ENCODE data around the gene NKIRAS1. TPM values are rescaled to one million over a fixed set of nuclear protein-coding genes. Genes with fewer than 3 reads are reported as not detected.
"Not testable (repeated sequence)": the region's sequence is repeated elsewhere in the genome, so short reads cannot be mapped to it uniquely, and the experiment has no call there.

The NKIRAS1 gene
- total and polyA plus RNA-seq, 7 experiments from 2014 or later = 2.2 to 6.4 (median 3.6) TPM

- Mint-ChIP-seq H3K36me3 (peaks cover 0 to 8% (median 5%) of the 10 kb centered on the region in 5 donors), H3K4me3 (no peak overlapping the region), H3K9me3 (no peaks in the 10 kb centered on the region), H3K4me1 (peaks cover 3 to 48% (median 38%) of the 10 kb centered on the region in 7 donors), H3K27me3 (no peaks in the 10 kb centered on the region), H3K27ac (peak overlapping the region in 1 of 9 donors; percentile 55)
- CTCF ChIA-PET = interaction anchor here (0.7 kb wide), 1 partner anchor 309 kb away, joined by 6 read pairs; no protein-coding TSS in a partner anchor
- Histone ChIP-seq H3K4me3 (ENCODE audit: low read length) (no peak overlapping the region), H3K27ac (ENCODE audit: low read depth, low read length) (no peak overlapping the region), H3K36me3 (ENCODE audit: control insufficient read depth in 2 of 3, insufficient read depth in 3 of 3, low read length in 3 of 3) (no peaks in the 10 kb centered on the region), H3K27me3 (ENCODE audit: control insufficient read depth in 2 of 2, insufficient read depth in 2 of 2, low read length in 2 of 2) (no peaks in the 10 kb centered on the region), H3K4me1 (ENCODE audit: control insufficient read depth in 2 of 2, insufficient read depth in 2 of 2, low read length in 2 of 2) (no peaks in the 10 kb centered on the region), H3K9me3 (ENCODE audit: control insufficient read depth in 2 of 3, low read length in 3 of 3) (no peaks in the 10 kb centered on the region)
- ATAC-seq (no peak), DNase-seq (no peak)
- POLR2A ChIA-PET = no interaction called here
- intact Hi-C loops (cut with micrococcal nuclease) = loop anchor here in 1 of 2 donors (10.0 kb wide), 1 partner anchor 262 kb away; no protein-coding TSS in a partner anchor
These were observed 34.3 kb downstream of the NKIRAS1 start for GRCh38 chr3:23882487-23882918.

DNA sequence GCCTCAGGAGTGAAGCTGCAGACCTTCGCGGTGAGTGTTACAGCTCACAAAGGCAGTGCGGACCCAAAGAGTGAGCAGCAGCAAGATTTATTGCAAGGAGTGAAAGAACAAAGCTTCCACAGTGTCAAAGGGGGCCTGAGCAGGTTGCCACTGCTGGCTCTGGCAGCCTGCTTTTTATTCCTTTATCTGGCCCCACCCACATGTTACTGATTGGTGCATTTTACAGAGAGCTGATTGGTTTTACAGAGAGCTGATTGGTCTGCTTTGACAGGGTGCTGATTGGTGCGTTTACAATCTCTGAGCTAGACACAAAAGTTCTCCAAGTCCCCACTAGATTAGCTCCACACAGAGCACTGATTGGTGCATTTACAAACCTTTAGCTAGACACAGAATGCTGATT is 34.8 kb downstream of the NKIRAS1 start:
- peak in 1 of 9 donors; percentile 11 for DNase-seq
- CTCF ChIA-PET = interaction anchor here (0.7 kb wide), 1 partner anchor 310 kb away, joined by 6 read pairs; no protein-coding TSS in a partner anchor
- peak overlapping the region in 2 of 10 donors; percentile 16 to 27 for H3K4me3 Mint-ChIP-seq

DNA sequence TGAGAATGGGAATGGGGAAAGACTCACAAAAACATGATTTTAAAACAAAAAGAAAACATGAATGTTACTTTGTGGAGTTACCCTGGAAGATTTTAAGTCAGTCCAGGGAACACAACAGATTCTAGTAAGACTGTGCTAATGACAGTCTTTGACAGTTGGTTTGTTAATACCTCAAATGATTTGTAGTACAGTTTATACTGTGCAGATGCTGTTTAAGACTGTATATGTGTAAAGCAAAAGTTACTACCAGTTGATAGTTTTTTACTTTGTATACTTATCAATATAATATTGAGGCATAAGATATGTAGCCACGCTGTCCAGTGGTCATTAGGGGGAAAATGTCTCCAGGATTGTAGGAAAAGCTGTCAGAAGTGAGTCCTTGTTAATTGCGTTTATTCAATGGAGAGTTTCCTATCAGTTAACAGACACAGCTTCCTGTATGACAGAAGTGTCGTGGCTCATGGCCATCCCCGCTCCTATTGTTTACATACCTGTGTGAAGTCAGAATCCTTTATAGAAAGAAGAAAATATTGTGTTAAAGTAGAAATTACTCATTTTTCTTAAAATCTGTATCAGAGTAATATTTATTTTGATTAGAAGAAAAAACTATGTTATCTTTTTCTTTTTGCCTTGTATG is 36.0 kb downstream of the NKIRAS1 start:
- Histone ChIP-seq H3K9me3 (ENCODE audit: control insufficient read depth in 2 of 3, low read length in 3 of 3) (no peaks in the 10 kb centered on the region), H3K27ac (ENCODE audit: low read depth, low read length) (no peak overlapping the region), H3K4me3 (ENCODE audit: low read length) (no peak overlapping the region), H3K4me1 (ENCODE audit: control insufficient read depth in 2 of 2, insufficient read depth in 2 of 2, low read length in 2 of 2) (no peaks in the 10 kb centered on the region), H3K27me3 (ENCODE audit: control insufficient read depth in 2 of 2, insufficient read depth in 2 of 2, low read length in 2 of 2) (no peaks in the 10 kb centered on the region), H3K36me3 (ENCODE audit: control insufficient read depth in 2 of 3, insufficient read depth in 3 of 3, low read length in 3 of 3) (no peaks in the 10 kb centered on the region)
- peaks cover 3 to 59% (median 45%) of the 10 kb centered on the region in 7 donors for H3K4me1 Mint-ChIP-seq
- intact Hi-C loops (cut with micrococcal nuclease) = loop anchor here in 1 of 2 donors (10.0 kb wide), 1 partner anchor 264 kb away; no protein-coding TSS in a partner anchor
- POLR2A ChIA-PET = no interaction called here
- CTCF ChIA-PET = no interaction called here
- H3K27me3 Mint-ChIP-seq = no peaks in the 10 kb centered on the region
- peak overlapping the region in 3 of 10 donors; percentile 4 to 36 (median 16) for H3K4me3 Mint-ChIP-seq
- ATAC-seq (no peak), DNase-seq (no peak)
- peaks cover 0 to 8% (median 5%) of the 10 kb centered on the region in 5 donors for H3K36me3 Mint-ChIP-seq
- H3K9me3 Mint-ChIP-seq = no peaks in the 10 kb centered on the region
- H3K27ac Mint-ChIP-seq = peak overlapping the region in 8 of 9 donors; percentile 55 to 87 (median 74)

More for the DNA sequence above, 34.8 kb downstream of the NKIRAS1 start:
- ATAC-seq; H3K4me1 ChIP-seq (ENCODE audit: control insufficient read depth in 2 of 2, insufficient read depth in 2 of 2, low read length in 2 of 2); H3K27me3 Mint-ChIP-seq; H3K27me3 ChIP-seq (ENCODE audit: control insufficient read depth in 2 of 2, insufficient read depth in 2 of 2, low read length in 2 of 2); H3K9me3 ChIP-seq (ENCODE audit: control insufficient read depth in 2 of 3, low read length in 3 of 3); H3K36me3 ChIP-seq (ENCODE audit: control insufficient read depth in 2 of 3, insufficient read depth in 3 of 3, low read length in 3 of 3); H3K9me3 Mint-ChIP-seq; H3K4me3 ChIP-seq (ENCODE audit: low read length); POLR2A ChIA-PET; H3K36me3 Mint-ChIP-seq; H3K27ac ChIP-seq (ENCODE audit: low read depth, low read length): not testable (repeated sequence)
- H3K4me1 Mint-ChIP-seq = peaks cover 3 to 53% (median 38%) of the 10 kb centered on the region in 7 donors
- intact Hi-C loops (cut with micrococcal nuclease) = loop anchor here in 1 of 2 donors (10.0 kb wide), 1 partner anchor 263 kb away; no protein-coding TSS in a partner anchor
- H3K27ac Mint-ChIP-seq = peak overlapping the region in 8 of 9 donors; percentile 55 to 87 (median 78)

- POLR2A ChIA-PET = no interaction called here
- Histone ChIP-seq H3K4me1 (ENCODE audit: control insufficient read depth in 2 of 2, insufficient read depth in 2 of 2, low read length in 2 of 2) (no peaks in the 10 kb centered on the region), H3K27me3 (ENCODE audit: control insufficient read depth in 2 of 2, insufficient read depth in 2 of 2, low read length in 2 of 2) (no peaks in the 10 kb centered on the region), H3K9me3 (ENCODE audit: control insufficient read depth in 2 of 3, low read length in 3 of 3) (no peaks in the 10 kb centered on the region), H3K27ac (ENCODE audit: low read depth, low read length) (no peak overlapping the region), H3K36me3 (ENCODE audit: control insufficient read depth in 2 of 3, insufficient read depth in 3 of 3, low read length in 3 of 3) (no peaks in the 10 kb centered on the region), H3K4me3 (ENCODE audit: low read length) (no peak overlapping the region)
- Mint-ChIP-seq H3K4me1 (peaks cover 3 to 70% (median 58%) of the 10 kb centered on the region in 7 donors), H3K36me3 (peaks cover 0 to 8% (median 5%) of the 10 kb centered on the region in 5 donors), H3K27ac (peak overlapping the region in 4 of 9 donors; percentile 10 to 72 (median 54)), H3K9me3 (no peaks in the 10 kb centered on the region), H3K4me3 (no peak overlapping the region), H3K27me3 (no peaks in the 10 kb centered on the region)
- CTCF ChIA-PET = no interaction called here
- ATAC-seq = no peak
- DNase-seq = no peak
- intact Hi-C loops (cut with micrococcal nuclease) = no loop called here
These were observed 37.3 kb downstream of the NKIRAS1 start for GRCh38 chr3:23879485-23879884.

- no peak for DNase-seq
- peaks cover 0 to 8% (median 5%) of the 10 kb centered on the region in 5 donors for H3K36me3 Mint-ChIP-seq
- CTCF ChIA-PET = interaction anchor here (1.0 to 1.1 kb wide), 2 partner anchors 9 to 11 kb away, joined by 3 to 4 read pairs; no protein-coding TSS in a partner anchor
- peaks cover 3 to 78% (median 70%) of the 10 kb centered on the region in 7 donors for H3K4me1 Mint-ChIP-seq
- no peaks in the 10 kb centered on the region for H3K27me3 ChIP-seq (ENCODE audit: control insufficient read depth in 2 of 2, insufficient read depth in 2 of 2, low read length in 2 of 2)
- no peaks in the 10 kb centered on the region for H3K4me1 ChIP-seq (ENCODE audit: control insufficient read depth in 2 of 2, insufficient read depth in 2 of 2, low read length in 2 of 2)
- no peak for ATAC-seq
- no peak overlapping the region for H3K27ac ChIP-seq (ENCODE audit: low read depth, low read length)
- no peak overlapping the region for H3K4me3 Mint-ChIP-seq
- H3K27me3 Mint-ChIP-seq = no peaks in the 10 kb centered on the region
- no peaks in the 10 kb centered on the region for H3K9me3 Mint-ChIP-seq
- peak overlapping the region in 3 of 9 donors; percentile 25 to 62 (median 36) for H3K27ac Mint-ChIP-seq
- no peaks in the 10 kb centered on the region for H3K36me3 ChIP-seq (ENCODE audit: control insufficient read depth in 2 of 3, insufficient read depth in 3 of 3, low read length in 3 of 3)
- intact Hi-C loops (cut with micrococcal nuclease) = no loop called here
- POLR2A ChIA-PET = no interaction called here
- no peaks in the 10 kb centered on the region for H3K9me3 ChIP-seq (ENCODE audit: control insufficient read depth in 2 of 3, low read length in 3 of 3)
- no peak overlapping the region for H3K4me3 ChIP-seq (ENCODE audit: low read length)
These were observed 39.3 kb downstream of the NKIRAS1 start for GRCh38 chr3:23877329-23877980.

GRCh38 chr3:23876923-23877322 is 39.9 kb downstream of the NKIRAS1 start:
- no peak overlapping the region for H3K4me3 Mint-ChIP-seq
- CTCF ChIA-PET = interaction anchor here (1.0 kb wide), 1 partner anchor 9 kb away, joined by 3 read pairs; no protein-coding TSS in a partner anchor
- H3K9me3 Mint-ChIP-seq = no peaks in the 10 kb centered on the region
- no peak for DNase-seq
- peaks cover 3 to 78% (median 69%) of the 10 kb centered on the region in 7 donors for H3K4me1 Mint-ChIP-seq
- Histone ChIP-seq H3K36me3 (ENCODE audit: control insufficient read depth in 2 of 3, insufficient read depth in 3 of 3, low read length in 3 of 3) (no peaks in the 10 kb centered on the region), H3K27me3 (ENCODE audit: control insufficient read depth in 2 of 2, insufficient read depth in 2 of 2, low read length in 2 of 2) (no peaks in the 10 kb centered on the region), H3K4me3 (ENCODE audit: low read length) (no peak overlapping the region), H3K9me3 (ENCODE audit: control insufficient read depth in 2 of 3, low read length in 3 of 3) (no peaks in the 10 kb centered on the region), H3K4me1 (ENCODE audit: control insufficient read depth in 2 of 2, insufficient read depth in 2 of 2, low read length in 2 of 2) (no peaks in the 10 kb centered on the region), H3K27ac (ENCODE audit: low read depth, low read length) (no peak overlapping the region)
- no peaks in the 10 kb centered on the region for H3K27me3 Mint-ChIP-seq
- no peak for ATAC-seq
- peaks cover 0 to 7% (median 5%) of the 10 kb centered on the region in 5 donors for H3K36me3 Mint-ChIP-seq
- peak overlapping the region in 4 of 9 donors; percentile 25 to 62 (median 40) for H3K27ac Mint-ChIP-seq
- intact Hi-C loops (cut with micrococcal nuclease) = no loop called here
- POLR2A ChIA-PET = no interaction called here
